ENCODE data around the gene WDR93.

WDR93 gene
- total RNA-seq = 0 to 0.13 (median 0.06) reads per million in 18 experiments

DNA sequence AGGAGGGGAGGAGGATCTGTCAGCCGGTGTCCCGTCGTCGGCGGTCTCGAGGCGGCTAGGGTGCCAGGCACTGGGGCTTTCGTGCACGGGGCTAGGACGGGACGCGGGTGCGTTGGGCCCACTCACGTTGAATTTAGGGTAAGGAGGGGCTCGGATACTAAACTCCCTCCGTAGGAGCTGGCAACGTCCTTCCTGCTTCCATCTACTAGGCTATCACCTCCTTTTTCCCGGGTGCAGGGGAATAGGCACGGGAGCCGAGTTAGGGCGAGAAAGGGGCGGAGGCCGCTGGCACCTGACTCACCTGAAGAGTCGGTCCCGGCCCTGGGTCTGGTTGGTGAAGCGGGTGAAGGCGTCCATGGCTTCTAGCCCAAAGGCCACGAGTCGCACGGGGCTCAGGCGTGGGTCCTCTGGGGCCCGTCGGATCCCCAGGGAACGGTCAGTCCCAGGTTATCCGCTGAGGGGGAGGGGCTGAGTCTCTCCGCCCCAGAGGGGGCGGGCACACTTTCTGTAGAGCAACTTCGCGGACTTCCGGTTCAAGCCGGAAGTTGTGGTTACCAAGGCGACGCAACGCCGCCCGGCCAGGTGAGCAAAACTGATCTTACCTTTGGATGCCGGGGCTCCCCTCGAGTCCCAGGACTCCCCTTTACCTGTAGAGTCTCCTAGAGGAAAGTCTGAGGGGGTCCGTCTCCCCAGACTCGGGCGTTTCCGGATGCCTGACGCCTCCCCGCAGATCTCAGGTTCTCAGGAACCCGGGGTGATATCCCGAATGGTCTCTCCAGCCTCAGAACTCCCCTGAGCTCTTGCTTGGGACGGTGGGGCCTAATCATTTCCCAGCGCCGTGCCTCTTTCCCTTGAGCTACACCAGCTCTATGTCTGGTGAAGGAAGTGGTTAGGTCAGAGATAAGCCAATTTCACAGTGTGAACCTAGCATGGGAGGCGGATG lies at the start of gene WDR93, which contains the start of gene PEX11A:
Gene WDR93, plus strand, starts transcription at position 536 of the 943 bp plus-strand sequence. CDS start 10,936 bp downstream, outside the sequence.
Gene PEX11A, minus strand, starts transcription at position 479 of the 943 bp plus-strand sequence. Its CDS starts 122 bp downstream, at position 357.
- DNase-seq = peak; percentile 66 to 82

DNA sequence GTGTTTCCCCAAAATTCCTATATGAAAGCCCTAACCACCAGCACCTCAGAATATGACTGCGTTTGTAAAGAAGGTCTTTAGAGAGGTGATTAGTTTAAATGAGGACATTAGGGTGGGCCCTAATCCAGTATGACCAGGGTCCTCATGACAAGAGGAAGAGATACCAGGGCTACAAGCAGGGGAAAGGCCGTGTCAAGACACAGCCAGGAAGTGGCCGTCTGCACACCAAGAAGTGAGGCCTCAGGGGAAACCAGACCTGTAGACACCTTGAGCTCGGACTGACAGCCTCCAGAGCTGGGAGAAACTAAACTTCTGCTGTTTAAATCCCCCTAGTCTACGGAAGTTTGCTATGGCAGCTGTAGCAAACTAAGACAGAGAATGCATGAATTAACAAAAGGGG lies 49.6 kb upstream of the WDR93 start:
- no peak for DNase-seq

DNA sequence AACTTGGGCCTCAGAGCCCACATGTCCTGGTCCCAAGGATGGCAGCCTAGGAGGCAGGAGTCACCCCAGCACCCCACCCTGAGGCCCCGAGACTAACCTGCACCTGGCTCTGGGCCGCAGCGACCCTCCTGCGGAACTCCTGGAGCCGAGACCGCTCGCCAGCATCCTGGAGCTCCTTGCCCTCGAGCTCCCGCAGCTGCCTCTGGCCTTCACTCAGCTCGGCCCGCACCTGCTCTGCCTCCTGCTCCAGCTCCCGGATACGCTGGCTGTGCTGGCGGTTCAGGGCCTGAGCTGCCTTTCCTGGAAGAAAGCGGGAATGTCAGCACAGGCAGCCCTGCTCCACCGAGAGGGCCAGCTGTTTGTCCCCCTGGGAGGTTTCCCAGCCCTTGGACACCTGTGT lies 48.5 kb upstream of the WDR93 start:
- DNase-seq = no peak

DNA sequence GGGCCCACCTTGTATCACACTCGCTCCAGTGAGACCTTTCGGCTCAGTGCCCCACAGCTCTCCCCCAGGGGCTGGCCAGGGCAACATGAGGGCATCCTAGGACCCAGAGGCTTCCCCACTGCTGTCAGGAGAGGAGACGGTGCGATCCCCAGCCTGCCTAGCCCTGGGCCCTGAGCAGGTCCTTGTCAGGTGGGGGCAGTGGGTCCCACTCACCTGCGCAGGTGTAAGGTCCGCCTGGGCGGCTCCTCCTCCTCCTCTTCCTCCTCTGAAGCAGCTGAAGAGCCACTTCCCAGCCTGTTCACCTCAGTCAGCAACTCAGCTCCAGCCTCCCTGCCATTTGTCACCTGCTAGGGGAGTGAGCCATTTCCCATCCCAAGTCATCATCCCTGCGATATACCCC lies 44.9 kb upstream of the WDR93 start:
- no peak for DNase-seq

DNA sequence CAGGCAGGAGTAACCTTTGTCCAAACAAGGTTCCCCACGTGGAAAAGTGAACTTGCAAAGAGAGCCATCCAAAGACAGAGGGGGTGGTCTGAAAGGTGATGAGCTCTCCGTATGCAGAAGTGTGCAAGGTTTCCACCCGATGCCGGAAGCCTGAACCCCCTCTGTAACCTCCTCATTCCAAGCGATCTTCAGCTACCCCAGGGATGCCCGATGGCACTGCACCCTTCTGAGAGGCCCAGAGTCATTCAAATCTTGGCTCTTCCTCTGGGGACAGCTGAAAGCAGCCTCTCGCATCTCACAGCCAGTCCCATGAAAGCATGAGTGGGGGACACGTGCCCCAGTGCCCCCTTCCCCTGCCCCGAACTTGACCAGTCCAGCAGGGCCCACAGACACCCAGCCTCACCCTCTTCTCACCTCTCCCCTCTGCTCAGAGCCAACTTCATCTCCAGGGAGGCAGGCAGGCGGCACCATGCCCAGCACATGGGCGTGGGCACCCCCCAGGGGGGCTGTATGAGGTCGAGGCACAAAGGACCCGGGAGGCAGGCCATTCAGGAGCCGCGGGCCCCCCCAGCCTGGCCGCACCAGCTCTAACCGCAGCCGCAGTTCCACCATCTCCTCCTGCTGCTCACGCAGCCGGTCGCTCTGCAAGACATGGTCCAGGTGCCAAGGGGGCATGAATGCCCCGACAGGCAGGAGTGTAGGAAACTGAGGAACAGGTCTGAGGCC lies 44.0 kb upstream of the WDR93 start:
- no peak for DNase-seq

DNA sequence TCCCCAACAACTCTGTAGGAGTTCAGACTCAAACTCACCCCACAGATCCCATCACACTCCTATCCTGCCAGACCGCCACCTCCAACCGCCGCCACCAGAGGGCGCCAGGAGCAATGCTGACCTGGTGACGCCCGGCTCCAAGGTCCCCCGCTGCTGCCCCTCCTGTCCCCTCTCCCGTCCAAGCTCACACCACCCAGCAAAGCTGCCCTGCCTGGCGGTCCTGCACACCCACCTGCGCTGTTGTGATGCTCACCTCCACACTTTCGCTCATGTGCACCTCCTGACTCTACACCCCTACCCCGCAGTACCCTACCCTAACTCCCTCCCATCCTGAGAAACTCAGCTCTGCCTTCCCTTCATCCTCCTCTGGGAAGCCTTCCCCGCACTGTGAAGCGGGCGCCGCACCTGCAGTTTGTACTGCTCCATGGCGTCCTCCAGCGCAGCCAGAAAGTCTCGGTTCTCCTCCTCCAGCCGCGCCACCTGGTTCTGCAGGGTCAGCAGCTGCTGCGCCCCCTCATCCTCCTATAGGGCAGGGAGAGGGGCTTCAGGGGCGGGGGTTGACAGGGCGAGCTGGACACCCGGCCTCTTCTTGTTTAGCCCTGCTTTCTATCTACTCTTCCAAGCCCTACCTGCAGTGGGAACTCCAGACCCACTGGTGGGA lies 43.3 kb upstream of the WDR93 start:
- DNase-seq = peak; percentile 56 to 57

DNA sequence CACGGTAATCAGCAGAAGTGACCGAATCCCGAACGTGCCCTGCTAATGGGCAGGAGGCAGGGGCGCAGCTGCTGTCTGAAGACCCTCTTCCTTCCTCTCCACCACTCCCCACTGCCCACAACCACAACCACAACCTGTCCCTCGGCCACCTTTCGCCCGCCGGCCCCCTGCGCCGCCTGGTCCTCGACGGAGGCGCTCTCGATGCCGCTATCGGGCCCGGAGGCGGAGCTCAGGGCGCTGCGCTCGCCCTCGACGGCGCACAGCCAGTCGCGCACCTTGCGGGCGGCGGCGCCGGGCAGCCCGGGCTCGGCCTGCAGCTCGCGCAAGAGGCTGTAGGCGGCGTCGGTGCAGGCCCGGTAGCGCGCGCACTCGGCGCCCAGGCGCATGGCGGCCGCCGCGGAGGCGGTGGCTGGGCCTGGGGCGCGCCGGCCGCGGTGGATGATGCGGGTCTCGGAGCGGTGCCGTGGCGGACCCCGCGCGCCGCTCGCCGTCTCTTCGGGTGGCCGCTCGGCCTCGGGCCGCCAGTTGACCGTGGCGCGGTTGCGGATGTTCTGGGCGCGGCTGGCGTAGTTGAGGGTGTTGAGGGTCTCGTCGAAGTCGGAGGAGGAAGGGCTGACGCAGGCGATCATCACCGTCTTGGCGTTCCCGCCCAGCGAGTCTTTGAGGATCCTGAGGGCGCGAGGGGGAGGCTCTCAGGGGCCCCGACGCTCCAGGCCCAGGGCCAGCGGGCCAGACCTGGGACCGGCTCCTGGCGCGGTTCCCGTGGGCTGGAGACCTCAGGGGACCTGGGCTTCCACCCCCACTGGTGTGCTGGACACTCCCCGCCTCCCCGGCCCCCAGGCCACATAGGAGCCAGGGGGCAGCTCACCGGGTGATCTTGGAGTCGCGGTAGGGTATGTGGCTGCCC lies 42.3 kb upstream of the WDR93 start:
- no peak for DNase-seq

DNA sequence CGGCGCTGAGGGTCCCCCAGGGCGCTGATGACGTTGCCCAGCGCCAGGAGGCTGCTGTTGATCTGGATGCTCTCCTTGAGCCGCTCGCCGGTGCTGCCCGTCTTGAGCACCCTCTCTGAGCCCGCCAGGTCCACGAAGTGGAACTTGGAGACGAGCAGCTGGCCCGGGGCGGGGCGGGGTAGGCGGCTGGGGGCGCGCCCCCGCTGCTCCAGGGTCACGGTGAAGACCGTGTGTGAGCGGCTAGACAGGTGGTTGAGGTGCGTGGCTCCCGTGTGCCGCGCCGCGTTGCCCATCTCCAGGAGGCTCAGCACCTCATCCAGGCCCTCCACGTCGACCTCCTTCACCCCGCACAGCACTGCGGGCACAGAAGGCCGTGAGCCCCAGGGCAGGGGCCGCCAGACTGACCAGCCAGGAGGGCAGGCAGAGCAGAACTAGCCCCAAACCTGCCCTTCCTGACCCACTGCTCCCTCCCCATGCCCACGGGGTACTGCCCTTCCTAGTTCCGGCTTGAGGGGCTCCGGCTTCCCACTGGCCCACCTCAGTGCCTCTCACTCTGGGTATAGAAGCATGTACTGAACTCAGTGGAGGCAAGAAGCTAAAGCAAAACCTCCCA lies 41.5 kb upstream of the WDR93 start:
- DNase-seq = no peak

DNA sequence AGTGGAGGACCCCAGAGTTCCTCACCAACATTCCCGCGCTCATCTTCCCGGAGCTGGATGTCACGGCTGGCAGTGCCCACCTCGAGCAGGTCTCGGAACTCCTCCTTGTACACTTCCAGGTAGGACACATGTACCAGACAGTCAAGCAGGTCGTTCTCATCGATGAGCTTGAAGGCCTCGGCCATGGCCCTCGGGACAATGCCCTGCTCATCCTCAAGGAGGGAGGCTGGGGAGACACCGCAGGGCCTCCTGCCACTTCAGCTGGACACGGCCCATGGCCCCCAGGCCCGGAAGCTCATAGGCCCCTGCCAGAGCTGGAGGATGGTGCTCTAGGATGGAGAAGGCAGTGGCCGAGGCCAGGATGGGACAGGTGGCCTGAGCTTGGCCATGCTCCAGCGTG lies 40.9 kb upstream of the WDR93 start:
- no peak for DNase-seq

DNA sequence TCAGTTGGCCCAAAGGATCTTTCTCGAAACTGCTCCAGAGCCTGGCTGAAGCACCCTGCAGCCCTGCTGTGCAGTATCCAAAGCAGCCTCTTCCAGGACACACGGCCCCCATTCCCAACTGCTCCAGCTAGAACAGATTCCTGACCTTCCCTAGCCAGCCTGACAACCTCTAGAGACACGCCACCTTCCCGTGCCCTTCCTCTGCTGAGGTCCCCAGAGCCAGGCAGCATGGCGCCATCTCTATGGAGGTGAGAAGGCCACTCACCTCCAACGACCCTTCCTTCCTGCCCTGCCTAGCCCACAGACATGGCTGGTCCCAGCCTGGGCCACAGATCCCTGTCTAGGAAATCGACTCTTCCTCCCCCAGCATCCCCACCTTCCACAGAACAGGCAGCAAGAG lies 38.5 kb upstream of the WDR93 start:
- DNase-seq = no peak

DNA sequence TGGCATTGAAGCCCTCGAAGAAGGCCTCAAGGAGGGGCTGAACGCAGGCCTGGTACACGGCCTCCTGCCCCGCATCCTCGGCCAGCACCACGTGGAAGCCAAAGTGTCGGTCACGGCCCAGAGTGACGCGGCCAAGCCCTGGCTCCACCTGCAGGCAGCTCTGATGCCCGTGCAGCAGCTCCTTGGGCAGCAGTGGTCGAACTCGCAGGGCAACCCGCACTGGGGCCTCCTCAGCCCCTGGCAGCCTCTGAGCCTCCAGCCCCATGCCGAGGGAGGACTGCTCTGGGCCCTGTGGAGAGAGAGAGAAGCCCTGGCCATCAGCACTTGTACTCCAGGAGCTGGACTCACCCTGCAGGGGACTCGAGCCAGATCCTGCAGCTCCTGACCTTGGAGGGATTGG lies 37.9 kb upstream of the WDR93 start:
- DNase-seq = no peak

DNA sequence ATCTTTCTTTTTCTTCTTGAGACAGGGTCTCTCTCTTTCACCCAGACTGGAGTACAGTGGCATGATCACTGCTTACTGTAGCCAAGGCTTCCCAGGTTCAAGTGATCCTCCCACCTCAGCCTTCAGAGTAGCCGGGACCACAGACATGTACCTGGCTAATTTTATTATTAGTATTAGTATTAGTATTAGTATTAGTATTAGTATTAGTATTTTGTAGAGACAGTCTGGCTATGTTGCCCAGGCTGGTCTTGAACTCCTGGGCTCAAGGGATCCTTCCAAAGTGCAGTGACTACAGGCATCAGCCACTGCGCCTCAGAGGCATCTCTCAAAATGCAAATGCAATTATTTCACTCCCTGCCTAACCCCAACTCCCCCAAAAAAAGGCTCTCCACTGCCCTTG lies 37.0 kb upstream of the WDR93 start:
- DNase-seq = no peak

DNA sequence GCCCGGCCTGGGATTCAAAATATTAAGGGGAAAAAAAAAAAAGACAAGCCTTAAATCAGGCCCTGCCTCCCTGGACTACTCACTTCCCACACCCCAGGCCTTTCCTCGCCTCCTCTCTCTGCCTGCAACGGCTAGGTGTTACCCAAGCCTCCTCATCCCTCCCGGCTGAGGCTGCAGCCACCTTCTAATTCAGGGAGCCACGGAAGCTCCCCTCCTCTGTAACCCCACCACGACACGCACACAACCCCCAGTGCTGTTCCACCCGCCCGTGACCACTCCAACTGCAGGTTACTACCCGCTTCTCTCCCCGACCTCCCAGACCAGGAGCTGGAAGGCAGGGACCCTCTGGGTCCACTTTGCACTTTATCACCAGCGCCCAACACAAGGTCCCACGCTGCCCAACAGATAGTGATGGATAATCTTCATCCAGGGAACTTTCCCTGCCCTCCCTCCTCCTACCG lies 36.3 kb upstream of the WDR93 start:
- DNase-seq = no peak

DNA sequence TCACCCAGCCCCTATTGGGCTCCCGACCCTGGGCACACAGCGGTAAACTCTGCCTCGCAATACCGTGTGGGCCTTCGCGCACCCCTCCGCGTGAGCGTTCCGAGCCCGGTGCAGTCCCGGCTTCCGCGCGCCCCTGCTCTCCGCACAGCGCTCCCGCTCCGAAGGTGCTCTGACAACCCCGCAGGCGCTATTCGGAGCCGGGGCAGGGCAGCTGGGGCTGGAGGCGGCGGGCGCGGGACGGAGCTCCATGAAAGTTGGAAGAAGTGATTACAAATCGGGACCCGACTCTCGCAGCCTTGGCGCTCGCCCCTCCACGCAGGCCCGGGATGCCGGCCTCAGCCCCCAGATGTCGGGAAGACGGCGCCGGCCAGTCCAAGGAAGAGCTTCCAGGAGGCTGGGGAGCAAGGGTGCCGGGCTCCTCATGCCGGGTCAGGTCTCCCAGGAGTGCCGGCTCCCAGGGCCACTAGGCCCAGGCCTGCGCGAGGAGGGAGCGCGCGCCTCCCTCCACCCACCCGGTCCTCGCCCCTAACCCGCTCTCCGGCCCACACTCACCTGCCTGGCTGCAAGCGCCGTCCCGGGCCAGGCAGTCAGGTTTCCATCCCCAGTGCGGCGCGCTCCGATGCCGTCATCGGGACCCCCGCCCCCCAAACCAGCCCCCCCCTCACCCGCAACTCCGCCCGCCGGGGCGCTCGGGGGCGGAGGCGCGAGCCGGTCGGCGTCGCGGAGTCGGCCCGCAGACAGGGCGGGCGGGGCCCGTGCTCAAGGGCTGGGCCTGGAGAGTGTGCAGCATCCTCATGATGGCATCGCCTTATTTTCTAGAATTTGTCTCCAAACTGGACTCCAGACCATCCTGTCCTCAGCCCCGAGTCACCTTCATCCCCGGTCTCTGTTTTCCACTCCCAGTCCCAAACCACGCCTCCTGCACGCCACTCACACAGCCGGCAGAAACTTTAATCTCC lies 35.5 kb upstream of the WDR93 start, which contains the start of gene KIF7:
Gene KIF7, minus strand, starts transcription at position 621 of the 959 bp plus-strand sequence. CDS start 2,537 bp downstream, outside the sequence.
- no peak for DNase-seq

DNA sequence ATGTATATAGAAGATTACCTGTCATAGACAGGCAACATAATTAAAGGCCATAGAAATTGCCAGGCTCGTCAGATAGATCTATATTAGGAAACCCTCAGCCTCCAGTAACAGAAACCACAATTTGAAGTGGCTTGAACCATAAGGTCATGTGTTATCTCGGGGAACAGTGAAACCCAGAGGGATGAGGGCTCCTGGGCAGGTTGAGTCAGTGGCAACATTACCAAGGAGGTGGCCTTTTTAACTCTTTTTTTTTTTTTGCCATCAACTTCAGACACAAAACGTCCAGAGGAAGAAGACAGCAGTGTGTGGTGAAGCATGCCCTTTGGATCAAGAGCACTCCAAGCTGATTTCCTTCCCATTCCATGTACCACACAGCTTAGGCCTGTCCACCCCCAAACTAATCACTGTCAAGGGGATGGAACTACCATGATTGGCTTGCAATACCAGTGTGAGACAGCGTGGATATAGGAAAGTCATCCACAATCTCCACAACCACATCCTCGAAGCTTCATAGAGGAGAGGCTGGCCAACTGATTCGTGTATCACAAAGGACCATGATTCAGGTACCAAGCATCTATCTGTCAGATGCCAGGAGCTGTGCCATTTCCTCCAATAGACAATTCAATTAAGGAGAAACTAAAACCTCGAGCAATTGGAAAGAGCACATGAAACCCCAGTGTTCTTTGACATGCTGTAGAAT lies 34.3 kb upstream of the WDR93 start:
- DNase-seq = no peak

DNA sequence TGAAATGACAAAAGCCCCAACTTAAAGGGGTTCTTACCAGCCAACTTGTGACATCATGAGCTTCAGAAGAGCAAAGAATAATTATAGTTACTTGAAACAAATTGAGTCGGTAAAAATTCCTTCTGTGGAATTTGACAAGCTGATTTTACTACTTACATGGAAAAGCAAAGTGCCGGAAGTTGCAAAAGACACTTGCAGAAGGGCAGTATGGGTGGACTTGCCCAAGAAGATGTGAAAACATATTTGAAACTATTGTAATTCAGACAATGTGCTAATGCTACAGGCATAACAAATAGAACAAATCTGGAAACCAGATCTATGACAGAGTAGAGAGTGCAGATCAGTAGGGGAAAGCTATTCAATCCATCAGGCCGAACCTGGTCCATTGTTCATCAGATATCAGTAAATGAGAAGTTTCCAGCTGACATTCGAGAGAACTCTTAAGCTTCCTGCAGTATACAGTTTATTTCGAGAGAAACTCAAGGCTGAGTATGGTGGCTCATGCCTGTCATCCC lies 32.9 kb upstream of the WDR93 start:
- DNase-seq = no peak

DNA sequence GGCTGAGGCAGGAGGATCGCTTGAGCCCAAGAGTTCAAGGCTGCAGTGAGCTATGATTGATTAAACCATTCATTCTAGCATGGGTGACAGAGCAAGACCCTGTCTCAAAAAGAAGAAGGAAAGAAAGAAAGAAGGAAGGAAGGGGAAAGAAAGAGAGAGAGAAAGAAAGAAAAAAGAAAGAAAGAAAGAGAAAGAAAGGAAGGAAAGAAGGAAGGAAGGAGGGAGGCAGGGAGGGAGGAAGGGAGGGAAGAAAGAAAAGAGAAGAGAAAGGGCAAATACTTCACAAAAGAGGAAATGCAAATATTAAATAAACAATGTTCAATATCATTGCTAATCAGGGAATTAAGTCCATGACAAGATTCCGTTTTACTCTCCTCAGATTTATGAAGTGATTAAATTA lies 31.3 kb upstream of the WDR93 start:
- DNase-seq = no peak

DNA sequence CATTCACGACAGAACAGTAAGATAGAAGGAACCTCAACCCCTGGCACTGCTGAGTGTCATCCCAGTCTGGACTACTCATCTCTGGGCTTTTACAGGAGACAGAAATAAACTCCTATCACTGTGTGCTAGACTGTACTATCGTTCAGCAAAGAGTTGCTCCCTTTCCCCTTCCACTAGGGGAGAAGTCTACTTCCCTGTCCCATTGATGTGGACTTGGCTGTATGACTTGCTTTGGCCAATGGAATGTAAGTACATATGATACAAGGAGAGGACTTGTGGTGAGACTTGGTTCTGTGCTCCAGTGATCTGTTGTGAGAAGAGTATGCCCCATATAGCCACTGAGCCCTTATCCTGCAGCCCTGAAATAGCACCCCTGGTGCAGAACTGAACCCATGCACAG lies 30.1 kb upstream of the WDR93 start:
- DNase-seq = no peak
